Measurements from ENCODE around the gene CDCA4.

DNA sequence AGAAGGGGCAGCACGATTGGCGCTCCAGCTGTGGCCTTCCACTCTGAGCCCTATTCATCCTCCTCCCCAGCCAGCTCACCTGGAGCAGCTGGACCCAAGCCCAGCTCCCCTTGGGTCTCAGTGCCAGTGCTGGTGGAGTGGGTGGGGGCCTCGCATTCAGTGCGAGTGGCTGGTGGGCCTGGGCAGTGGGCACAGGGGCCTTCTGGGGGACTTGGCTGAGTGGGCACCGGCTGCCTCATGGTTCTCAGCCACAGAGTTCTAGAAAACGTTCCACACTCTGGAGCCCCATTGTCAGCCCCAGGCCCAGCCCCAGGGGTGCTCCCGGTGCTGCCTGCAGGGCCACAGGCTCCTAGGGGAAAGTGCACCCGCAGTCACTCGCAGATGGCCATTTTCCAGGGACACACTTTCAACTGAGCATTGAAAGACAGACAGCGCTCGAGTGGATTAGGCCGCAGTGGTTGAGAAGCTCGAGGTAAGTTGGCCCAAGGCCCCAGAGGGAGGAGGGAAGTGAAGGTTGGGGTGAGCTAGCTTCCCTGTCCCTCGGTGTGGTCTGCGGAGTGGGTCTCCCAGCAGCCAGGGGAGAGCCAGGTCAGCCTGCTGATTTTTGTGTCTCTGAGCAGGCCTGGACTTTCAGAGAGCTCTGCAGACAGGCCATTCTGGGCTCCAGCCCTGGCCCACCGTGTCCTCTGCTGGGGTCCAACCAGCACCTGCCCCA is 31.5 kb downstream of the CDCA4 start:
- TF ChIP-seq, protein P1, sequence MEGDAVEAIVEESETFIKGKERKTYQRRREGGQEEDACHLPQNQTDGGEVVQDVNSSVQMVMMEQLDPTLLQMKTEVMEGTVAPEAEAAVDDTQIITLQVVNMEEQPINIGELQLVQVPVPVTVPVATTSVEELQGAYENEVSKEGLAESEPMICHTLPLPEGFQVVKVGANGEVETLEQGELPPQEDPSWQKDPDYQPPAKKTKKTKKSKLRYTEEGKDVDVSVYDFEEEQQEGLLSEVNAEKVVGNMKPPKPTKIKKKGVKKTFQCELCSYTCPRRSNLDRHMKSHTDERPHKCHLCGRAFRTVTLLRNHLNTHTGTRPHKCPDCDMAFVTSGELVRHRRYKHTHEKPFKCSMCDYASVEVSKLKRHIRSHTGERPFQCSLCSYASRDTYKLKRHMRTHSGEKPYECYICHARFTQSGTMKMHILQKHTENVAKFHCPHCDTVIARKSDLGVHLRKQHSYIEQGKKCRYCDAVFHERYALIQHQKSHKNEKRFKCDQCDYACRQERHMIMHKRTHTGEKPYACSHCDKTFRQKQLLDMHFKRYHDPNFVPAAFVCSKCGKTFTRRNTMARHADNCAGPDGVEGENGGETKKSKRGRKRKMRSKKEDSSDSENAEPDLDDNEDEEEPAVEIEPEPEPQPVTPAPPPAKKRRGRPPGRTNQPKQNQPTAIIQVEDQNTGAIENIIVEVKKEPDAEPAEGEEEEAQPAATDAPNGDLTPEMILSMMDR (conservative IDR thresholded peaks at IDR 0.05 in 1 of 2, IDR thresholded peaks at IDR 0.05 in 1 of 2; ENCODE audit: extremely low read depth in 1 of 2, insufficient read depth in 1 of 2, low read depth in 1 of 2, low read length in 2 of 2) = no peak
- no peak for TF ChIP-seq EZH2 (IDR thresholded peaks at IDR 0.05; ENCODE audit: borderline replicate concordance, low read length)
